Globus pallidus (tissue), 1 donor: ENCODE data around the gene PLA2G2D.

ENCODE experiments used
- DNase-seq: peaks from one replicate; pipeline ENCODE4 v3.0.0-alpha.2; 2015; ENCODE audit warnings: low spot score

PLA2G2D gene

DNA sequence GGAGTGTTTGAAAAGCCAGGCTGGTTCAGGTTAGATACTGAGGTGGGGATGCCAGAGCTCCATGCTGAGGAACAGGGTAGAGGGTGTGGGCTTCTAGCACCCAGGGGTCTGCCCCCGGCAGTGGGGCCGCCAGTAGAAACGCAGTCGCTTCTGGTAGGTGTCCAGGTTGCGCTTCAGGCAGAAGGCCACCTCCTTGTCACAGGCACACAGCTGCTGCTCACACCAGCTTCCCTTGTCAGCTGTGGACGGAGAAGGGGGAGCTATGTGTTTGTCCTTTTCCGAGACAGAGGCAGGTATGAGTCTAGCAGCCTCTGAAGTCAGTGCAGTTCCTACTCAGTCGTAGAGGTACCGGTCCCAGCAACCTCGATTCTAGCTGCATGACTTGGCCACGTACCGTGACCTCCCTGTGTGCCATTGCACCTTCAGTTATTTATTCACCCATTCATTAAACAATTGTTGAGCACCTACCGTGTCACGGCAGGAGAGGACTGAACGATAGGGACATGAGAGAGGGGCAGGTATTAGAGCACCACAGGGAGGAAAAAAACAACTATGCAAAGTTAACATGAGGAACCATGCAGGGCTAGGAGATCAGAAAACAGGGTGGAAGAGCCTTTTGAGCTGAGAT is 5.2 kb downstream of the PLA2G2D start:
- DNase-seq, result no peak

- DNase-seq, result no peak
Observed at GRCh38 chr1:20112279-20113000, 6.9 kb downstream of the PLA2G2D start.

DNA sequence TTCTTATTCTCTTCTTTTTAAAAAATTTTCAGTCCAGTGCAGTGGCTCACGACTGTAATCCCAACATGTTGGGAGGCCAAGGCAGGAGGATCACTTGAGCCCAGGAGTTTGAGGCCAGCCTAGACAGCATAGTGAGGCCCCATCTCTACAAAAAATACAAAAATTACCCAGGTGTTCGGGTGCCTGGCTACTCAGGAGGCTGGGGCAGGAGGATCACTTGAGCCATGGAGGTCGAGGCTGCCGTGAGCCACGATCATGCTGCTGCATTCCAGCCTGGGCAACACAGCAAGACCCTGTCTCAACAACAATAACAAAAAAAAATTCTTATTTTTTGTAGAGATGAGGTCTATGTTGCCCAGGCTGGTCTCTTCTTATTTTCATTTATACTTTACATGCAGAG is 7.9 kb downstream of the PLA2G2D start:
- DNase-seq, result no peak

DNA sequence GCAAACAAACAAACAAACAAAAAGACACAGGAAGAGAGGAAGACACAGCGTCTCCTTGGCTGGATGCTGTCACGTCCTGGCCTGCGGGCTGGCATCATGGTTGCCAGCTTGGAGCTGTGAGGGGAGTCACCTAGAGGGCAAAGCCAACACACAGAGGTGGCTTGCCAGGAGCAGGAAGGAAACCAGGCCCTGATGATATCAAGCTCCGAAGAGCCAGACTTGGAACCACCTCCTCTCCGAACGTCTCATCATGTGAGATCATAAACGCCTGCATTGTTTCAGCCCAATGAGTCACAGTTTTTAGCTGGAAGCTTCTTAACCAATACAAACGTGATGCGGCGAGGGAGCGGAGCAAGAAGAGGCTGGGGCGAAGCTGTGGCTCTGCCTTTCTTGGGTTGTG is 8.7 kb downstream of the PLA2G2D start:
- no peak for DNase-seq

GRCh38 chr1:20109223-20109856 is 10.0 kb downstream of the PLA2G2D start:
- no peak for DNase-seq

- DNase-seq, result no peak
Observed at GRCh38 chr1:20108366-20109123, 10.8 kb downstream of the PLA2G2D start.

DNA sequence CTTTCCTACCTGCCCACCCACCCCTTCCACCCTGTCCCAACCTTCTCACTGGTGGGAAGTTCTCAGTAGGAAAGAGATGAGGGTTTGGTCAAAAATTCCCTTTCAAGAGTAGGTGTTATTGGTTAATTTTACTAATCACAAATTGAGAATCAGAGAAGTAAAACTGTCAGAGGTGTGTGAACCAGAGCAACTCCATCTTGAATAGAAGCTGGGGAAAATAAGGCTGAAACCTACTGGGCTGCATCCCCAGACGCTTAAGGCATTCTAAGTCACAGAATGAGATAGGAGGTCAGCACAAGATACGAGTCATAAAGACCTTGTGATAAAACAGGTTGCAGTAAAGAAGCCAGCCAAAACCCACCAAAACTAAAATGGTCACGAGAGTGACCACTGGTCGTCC is 11.5 kb downstream of the PLA2G2D start:
- no peak for DNase-seq

DNA sequence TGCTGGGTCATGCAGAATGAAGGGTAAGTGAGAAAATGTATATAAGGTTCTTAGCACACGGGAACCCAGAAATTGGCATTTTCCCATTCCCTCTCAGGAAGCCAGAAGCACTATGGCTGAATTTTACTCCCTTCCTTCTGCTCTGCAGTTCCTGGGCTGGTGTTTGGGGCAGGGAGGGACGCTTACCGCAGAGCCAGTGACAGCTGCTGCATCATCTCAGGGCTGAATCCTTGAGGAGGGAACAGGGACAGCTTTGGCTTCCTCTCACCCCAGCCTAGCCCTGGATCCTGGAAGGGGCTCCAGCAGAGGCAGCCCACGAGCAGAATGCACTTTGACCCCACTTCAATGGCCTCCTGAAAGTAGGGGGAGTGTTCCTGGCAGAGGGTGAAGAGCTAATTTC is 12.0 kb downstream of the PLA2G2D start:
- no peak for DNase-seq

DNA sequence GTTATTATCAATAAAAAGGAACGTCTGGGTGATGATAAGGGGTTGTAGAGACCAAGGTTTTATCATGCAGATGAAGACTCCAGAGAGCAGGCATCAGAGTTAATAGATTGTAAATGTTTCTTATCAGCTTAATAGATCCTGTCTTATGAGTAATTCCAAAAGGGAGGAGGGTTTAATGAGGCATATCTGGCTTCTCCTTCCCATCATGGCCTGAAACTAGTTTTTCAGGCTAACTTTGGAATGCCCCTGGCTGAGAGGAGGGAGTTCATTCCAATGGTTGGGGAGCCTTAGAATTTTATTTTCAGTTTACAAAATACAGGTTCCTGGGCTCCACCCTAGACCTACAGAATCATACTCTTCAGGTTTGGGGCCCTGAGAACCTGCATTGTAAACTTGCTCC is 13.5 kb downstream of the PLA2G2D start:
- DNase-seq, result no peak

DNA sequence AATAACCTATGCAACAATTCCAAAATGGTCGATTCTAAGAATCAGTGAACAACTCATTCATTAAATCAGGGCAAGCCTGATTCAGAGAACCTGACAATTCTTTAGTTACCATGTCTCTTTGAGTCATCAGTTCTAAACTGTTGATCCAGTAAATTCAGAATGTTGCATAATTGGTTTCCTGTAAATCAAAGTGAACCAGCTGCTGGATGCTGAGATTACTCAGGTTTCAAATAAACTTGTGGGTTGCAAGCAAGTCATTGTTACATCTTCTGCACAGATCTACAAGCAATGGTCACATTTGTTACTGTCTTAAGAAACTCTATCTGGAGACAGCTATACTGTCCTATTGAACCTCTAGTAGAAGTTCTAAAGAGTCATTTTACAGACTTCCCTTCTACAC is 16.5 kb downstream of the PLA2G2D start:
- no peak for DNase-seq

GRCh38 chr1:20100632-20101355 is 18.5 kb downstream of the PLA2G2D start:
- peak; percentile 14 for DNase-seq

- DNase-seq, result no peak
Observed at GRCh38 chr1:20099533-20099932, 19.8 kb downstream of the PLA2G2D start.

DNA sequence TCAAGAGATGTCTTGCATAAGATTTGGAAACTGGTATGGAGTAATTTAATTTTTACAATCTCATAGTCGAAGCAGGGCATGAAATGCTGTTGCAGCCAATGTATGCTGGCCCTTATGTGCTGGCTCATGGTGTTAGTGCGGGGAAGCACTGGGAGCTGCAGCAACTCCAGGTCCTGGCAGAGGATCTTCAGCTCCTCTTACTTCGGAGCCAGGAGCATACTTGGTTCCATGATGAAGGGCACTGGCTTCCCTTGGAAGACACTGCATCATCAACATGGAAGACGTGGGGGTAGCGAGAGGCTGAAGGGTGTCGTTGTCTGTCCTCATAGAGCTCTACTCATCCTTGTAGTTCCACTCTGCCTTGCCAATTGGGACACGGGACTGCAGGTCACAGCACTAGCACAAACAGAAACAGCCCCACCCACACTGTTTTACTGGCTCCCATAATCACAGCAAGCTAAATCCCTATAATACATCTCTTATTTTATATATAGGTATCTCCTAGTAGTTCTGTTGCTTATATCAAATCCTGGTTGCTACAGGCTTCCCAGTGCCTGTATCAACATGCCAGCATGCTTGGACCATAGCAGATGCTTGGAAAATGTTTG is 22.4 kb downstream of the PLA2G2D start:
- DNase-seq, result no peak

DNA sequence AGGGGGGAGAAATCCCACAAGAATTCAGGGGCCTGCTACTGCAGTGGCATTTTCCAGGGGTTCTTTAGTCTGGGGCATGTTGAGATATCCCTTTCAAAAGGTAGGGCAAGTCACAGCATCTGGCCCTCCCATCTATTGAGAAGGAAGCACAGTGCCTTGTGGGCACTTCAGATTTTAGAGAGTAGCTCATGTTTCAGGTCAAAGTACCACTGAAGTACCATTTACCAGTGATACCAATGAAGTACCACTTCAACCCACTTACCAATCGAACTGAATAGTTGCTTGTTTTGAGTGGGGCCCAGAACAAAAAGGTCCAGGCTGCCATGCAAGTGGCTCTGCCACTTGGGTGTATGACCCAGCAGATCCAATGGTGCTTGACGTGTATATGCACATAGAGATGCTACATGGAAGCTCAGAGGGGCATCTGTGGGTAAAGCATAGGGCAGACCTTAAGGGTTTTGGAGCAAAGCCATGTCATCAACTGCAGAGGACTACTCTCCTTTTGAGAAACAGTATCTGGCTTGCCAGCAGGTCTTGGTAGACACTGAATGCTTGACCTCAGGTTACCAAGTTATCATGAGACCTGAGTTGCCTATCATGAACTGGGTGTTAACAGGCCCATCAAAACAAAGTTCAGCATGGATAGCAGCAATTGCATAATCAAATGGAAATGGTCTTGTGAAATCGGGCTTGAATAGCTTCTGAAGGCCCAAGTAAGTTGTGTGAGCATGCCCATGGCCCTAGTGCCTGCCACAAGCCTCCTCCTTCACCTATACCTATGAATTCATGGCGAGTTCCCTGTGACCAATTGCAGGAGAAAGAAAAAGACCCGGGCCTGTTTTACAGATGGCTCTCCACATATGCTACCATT is 23.5 kb downstream of the PLA2G2D start:
- no peak for DNase-seq

DNA sequence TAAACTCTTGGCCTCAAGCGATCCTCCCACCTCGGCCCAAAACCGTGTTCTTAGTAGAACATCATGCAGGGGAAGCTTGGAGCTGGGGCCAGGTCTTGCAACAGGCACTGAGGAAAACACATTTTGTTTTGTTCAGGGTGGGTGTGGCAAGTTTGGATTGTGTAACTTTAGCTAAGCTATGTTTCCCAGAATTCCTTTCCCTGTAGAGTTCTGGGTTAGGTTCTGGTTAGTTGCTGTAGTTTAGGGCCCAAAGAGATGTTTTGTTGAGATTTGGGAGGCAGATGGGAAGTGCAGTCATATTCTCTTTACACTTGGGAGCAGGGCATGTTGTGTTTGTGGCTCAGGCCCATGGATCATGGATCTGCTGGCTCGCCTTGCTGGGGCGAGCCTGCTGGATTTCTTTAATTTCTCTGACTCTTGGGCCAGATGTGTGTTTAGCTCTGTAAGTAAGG is 25.4 kb downstream of the PLA2G2D start:
- no peak for DNase-seq

DNA sequence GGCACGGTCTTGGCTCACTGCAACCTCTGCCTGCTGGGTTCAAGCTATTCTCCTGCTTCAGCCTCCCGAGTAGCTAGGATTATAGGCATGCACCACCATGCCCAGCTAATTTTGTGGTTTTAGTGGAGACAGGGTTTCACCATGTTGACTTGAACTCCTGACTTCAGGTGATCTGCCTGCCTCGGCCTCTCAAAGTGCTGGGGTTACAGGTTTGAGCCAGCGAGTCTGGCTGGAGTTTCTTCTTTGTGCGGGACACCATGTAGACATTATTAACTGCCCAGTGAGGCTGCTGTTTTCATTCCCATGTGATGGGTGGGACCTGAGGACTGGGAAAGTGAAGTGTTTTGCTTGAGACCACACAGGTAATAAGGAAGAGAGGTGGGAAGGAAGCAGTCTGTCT is 26.0 kb downstream of the PLA2G2D start:
- no peak for DNase-seq

GRCh38 chr1:20090641-20091040 is 28.7 kb downstream of the PLA2G2D start:
- DNase-seq, result no peak

DNA sequence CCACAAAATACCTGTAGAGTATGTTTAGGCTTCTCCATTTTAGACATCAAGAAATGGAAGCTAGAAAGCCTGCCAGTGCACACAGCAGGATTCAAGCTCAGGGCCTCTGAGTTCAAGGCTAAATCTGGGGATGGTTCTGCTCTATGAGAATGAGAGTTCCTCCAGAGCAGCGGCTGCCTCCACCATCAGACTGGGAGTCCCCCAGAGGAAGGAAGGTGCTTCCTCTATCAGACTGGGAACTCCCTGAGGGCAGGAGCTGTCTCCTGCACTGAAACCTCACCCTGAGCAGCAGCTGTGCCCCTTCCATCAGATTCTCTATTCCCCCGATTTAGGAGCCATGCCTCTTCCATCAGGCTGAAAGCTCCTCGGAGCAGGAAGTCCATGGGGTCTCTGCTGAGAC is 29.2 kb downstream of the PLA2G2D start:
- DNase-seq, result no peak

- DNase-seq, result no peak
Observed at GRCh38 chr1:20089328-20090077, 29.8 kb downstream of the PLA2G2D start.

GRCh38 chr1:20087668-20088067 is 31.7 kb downstream of the PLA2G2D start:
- no peak for DNase-seq
